ENCODE results near the gene PIEZO2.
"Not testable (repeated sequence)": the region's sequence is repeated elsewhere in the genome, so short reads cannot be mapped to it uniquely, and the experiment has no call there.

Gene PIEZO2

GRCh38 chr18:10923551-10924070 lies 225.8 kb downstream of the PIEZO2 start:
- DNase-seq, result no peak

- DNase-seq, result no peak
Measured at GRCh38 chr18:10923141-10923540, 226.2 kb downstream of the PIEZO2 start.

GRCh38 chr18:10922712-10923111 lies 226.7 kb downstream of the PIEZO2 start:
- DNase-seq, result not testable (repeated sequence)

DNA sequence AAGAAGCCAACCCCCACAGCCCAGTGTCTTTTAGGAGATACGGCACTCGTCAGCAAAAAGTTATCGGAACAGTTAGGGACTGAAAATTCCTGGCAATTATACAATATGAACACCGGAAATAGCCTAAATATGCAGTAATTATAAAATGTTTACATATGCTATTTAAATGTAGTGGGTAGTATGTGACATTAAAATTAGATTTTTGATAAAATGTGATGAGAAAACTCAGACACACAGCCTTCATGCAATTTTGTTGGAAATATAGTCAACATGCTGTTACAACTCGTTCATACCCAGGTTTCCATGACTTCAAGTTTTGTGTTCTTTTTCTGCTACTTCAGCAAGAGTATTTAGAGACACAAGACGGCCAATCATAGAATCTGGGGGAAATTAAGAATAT lies 229.1 kb downstream of the PIEZO2 start:
- DNase-seq, result not testable (repeated sequence)

GRCh38 chr18:10919851-10920250 lies 229.5 kb downstream of the PIEZO2 start:
- DNase-seq, result no peak

GRCh38 chr18:10916865-10917264 lies 232.5 kb downstream of the PIEZO2 start:
- no peak for DNase-seq

DNA sequence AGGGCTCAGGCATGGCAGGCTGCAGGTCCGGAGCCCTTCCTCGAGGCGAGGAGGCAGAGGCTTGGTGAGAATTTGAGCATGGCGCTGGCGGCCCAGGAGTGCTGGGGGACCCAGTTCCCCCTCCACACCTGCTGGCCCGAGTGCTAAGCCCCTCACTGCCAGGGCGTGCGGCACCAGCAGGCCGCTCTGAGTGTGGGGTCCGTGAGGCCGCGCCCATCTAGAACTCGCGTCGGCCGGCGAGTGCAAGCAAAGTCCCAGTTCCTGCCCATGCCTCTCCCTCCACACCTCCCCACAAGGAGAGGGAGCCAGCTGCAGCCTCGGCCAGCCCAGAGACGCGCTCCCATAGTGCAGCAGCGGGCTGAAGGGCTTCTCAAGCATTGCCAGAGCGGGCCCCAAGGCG lies 233.0 kb downstream of the PIEZO2 start:
- DNase-seq, result no peak

GRCh38 chr18:10915748-10916147 lies 233.6 kb downstream of the PIEZO2 start:
- DNase-seq, result not testable (repeated sequence)

- DNase-seq, result not testable (repeated sequence)
Measured at GRCh38 chr18:10914610-10915009, 234.8 kb downstream of the PIEZO2 start.

DNA sequence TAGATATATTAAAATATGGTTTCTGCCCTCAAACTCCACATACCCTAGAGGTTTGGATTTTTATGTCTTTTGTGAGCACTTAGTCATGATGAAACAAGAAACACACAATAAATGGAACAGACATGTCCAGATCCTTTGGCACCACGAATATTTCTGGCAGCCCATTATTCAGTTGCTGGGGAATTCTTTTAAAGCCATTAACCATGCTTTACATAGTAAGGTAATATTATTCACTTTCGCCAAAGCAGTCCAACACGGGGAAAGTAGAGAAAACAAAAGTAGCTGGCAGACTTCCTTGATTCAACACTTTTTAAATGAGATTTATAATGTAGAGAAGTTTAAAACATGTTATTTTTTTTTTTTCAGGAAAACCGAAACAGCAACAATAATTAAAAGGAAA lies 235.4 kb downstream of the PIEZO2 start:
- no peak for DNase-seq

- no peak for DNase-seq
Measured at GRCh38 chr18:10912790-10913545, 236.4 kb downstream of the PIEZO2 start.

- DNase-seq, result no peak
Measured at GRCh38 chr18:10909724-10910123, 239.6 kb downstream of the PIEZO2 start.

DNA sequence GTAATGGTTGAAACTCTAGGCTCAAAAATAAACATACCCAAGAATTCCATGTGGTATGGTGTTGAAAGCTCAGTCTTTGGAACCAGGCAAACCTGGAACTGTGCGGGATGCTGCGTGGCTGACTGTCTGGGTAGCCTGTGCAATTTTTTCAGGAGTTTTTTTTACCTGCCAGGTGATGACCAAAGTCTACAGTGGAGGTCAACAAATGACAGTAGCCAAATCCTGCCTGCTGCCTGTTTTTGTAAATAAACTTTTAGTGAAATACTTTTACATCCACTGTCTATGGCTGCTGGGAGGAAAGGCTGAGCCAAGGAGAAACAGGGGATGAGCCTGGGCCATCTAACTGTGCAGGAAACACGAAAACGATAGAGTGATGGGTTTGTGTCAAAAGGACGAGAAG lies 240.6 kb downstream of the PIEZO2 start:
- no peak for DNase-seq

GRCh38 chr18:10907749-10908148 lies 241.6 kb downstream of the PIEZO2 start:
- DNase-seq, result no peak

- no peak for DNase-seq
Measured at GRCh38 chr18:10901329-10901728, 248.0 kb downstream of the PIEZO2 start.

DNA sequence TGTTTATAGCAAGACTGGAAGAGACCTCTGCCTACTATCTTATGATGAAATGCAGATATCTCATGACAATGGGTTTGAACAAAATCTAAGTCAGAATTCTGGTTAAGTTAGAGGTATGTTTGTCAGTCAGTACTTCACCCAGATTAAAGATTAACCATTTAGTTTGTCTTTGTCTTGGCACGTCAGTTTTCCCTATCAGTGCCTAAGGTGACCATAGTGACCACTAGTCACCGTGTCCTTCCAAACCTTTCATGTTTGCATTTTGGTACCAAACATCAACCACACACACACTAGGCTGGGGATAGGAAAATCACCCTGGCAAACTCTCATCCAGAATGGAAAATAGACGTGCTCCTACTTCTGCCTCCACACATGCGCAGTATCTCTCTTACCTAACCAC lies 248.9 kb downstream of the PIEZO2 start:
- DNase-seq, result no peak

DNA sequence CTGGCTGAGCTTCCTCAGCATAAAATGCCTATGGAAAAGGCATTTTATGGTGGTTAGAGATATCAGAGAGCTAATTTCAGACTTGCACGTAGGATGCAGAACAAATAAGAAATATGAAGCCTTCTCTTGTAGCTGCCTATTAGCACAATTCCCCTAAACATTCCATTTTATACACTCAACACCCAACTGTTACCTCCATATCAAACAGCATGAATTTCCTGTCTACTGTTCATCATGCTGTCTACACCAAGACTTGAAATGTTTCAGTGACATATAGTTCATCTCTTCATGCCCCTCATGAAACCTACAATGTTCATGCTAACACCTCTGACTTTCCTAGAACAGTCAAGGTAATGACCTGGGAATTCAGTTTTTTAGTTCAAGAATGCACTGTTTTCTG lies 249.9 kb downstream of the PIEZO2 start:
- DNase-seq, result no peak

DNA sequence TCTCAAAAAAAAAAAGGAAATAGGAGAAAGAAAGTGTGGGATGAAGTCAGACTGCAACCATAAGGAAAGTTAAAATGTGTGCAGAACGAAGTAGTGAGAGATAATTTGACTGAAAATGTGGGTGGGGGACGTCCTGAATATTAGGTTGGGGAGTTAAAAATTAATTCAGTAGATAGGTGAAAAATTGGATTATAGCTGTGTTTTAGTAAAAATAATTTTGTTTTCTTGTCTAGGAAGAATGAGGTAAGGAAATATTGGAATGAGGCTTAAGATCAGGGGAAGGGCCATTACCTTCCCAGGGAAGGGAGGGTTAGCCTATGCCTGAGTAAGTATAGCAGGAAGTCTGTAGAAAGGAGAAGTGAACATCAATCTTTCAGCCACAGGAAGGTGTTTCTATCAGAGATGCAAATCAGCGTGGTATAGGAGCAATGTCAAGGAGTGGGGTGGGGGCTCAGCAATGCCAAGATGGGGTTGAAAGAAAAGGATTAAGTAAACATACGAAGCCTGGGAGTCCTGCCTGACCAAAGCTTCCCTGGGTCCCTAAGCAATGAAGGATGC lies 250.9 kb downstream of the PIEZO2 start:
- DNase-seq, result no peak

GRCh38 chr18:10896851-10897250 lies 252.5 kb downstream of the PIEZO2 start:
- DNase-seq, result no peak

GRCh38 chr18:10895976-10896375 lies 253.4 kb downstream of the PIEZO2 start:
- no peak for DNase-seq

DNA sequence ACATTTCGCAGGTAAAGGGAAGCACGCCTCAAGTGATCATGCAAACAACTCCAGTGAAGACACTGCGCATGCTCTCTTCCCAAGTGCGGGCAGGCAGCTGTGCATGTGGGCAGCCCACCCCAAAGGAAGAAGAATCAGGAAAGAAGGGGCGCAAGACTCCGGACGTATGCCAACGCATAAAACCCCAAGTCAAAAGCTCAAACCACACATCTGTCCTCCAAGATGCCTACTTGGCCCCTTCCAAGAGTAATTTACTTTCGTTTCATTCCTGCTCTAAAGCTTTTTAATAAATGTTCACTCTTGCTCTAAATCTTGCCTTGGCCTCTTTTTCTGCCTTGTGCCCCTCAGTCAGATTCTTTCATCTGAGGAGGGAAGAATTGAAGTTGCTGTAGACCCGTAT lies 254.9 kb downstream of the PIEZO2 start:
- no peak for DNase-seq

GRCh38 chr18:10893761-10894160 lies 255.6 kb downstream of the PIEZO2 start:
- DNase-seq, result no peak

- no peak for DNase-seq
Measured at GRCh38 chr18:10893196-10893595, 256.2 kb downstream of the PIEZO2 start.

DNA sequence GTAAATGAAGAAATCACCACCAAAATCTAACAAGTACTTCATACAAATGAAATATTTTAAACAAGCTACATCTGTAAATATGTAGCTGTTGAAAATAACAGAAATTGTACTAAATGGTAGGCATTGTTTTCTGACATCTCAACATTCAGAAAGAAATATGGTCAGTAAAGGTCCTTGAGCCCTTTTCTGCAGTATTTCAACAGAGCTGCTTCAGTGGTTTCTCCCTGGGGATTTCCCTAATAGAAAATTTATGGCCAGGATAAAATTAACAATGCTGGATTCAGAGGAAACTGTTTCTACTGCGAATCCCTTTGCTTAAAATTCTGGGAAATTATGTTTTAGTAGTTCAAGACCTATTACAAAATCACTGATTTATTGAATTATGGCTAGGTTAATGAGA lies 256.6 kb downstream of the PIEZO2 start:
- DNase-seq, result no peak

DNA sequence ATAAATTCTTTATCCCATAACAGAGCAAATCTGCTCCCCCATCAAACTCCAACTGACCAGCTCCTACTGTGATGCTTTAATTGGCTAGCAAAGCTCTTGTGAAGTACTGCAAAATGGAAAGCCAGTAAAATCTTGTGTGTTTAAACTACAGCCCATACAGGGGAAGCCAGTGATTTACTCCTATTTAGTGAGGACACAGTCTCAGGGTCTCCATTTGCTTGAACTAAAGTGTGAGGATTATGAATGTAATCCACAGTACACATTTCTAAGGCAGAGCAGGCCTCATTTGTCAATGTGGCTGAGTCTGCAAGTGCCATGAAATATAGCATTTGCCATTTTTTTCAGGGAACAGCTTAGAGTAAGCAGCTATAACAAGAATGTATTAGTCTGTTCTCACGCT lies 259.3 kb downstream of the PIEZO2 start:
- DNase-seq, result no peak
